Measurements from ENCODE around the gene UGT1A4.

The UGT1A4 gene

DNA sequence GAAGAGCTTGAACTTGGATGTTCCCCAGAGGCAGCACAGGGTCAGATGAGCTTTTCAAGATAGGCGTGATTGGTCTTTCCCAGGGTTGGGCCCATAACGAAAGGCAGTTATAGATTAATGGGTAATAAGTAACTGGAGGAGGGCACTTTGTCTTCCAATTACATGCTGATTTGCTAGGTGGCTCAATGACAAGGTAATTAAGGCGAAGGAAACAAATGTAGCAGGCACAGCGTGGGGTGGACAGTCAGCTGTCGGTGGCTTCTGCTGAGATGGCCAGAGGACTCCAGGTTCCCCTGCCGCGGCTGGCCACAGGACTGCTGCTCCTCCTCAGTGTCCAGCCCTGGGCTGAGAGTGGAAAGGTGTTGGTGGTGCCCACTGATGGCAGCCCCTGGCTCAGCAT is at the start of gene UGT1A4:
UGT1A4 (plus strand) TSS at position 185 of the 400 bp plus-strand sequence; CDS start at position 270, 85 bp downstream.
- no peak for DNase-seq (ENCODE audit: low read depth)

GRCh38 chr2:233671290-233672161 is 47.0 kb upstream of the UGT1A4 start, which contains the start of gene UGT1A9:
Gene UGT1A9 (plus strand): TSS chr2:233671898. CDS start chr2:233671935, 37 bp downstream.
- DNase-seq (ENCODE audit: low read depth) = no peak

GRCh38 chr2:233672886-233673285 is 45.6 kb upstream of the UGT1A4 start:
- no peak for DNase-seq (ENCODE audit: low read depth)

- DNase-seq (ENCODE audit: low read depth) = no peak
These were observed 44.6 kb upstream of the UGT1A4 start for GRCh38 chr2:233673896-233674295.

GRCh38 chr2:233674314-233674713 is 44.2 kb upstream of the UGT1A4 start:
- DNase-seq (ENCODE audit: low read depth) = no peak

GRCh38 chr2:233674995-233675394 is 43.5 kb upstream of the UGT1A4 start:
- peak; percentile 11 for DNase-seq (ENCODE audit: low read depth)

DNA sequence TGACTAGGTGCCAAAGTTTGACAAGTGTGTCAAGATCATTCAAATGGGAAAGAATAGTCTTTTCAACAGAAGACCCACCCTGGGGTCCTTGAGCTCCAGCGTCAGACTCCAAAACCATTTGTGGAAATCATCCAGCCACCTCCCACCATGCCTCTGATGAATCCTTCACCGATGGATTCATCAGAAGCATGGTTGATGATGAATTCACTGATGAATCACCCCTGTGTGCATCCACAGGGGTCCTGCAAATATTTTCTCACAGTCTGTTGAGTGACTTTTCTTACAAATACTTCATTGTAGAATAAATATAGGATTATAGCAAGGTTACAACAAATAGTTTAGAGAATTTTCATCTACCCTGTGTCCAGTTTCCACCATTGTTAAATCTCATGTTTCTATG is 42.5 kb upstream of the UGT1A4 start:
- peak; percentile 72 for DNase-seq (ENCODE audit: low read depth)

DNA sequence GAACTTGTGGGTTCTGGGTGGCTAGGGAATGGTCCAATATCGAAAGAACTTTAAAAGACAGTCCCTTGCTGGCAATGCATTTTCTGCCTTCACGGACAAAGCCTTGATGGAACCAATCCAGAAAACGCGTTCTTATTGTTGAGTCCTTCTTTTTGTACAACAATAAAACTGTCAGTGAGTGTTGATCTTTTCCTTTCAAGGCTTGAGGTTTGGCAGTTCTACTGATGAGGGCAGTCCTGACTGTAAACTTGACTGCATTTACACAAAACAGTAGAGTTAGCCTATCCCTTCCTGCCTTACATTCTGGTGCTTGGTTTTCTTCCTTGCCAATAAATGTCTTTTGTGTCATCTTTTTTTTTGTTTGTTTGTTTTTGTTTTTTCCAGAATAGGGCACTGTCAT is 39.3 kb upstream of the UGT1A4 start:
- no peak for DNase-seq (ENCODE audit: low read depth)

GRCh38 chr2:233680361-233681045 is 38.0 kb upstream of the UGT1A4 start:
- DNase-seq (ENCODE audit: low read depth) = peak; percentile 65

DNA sequence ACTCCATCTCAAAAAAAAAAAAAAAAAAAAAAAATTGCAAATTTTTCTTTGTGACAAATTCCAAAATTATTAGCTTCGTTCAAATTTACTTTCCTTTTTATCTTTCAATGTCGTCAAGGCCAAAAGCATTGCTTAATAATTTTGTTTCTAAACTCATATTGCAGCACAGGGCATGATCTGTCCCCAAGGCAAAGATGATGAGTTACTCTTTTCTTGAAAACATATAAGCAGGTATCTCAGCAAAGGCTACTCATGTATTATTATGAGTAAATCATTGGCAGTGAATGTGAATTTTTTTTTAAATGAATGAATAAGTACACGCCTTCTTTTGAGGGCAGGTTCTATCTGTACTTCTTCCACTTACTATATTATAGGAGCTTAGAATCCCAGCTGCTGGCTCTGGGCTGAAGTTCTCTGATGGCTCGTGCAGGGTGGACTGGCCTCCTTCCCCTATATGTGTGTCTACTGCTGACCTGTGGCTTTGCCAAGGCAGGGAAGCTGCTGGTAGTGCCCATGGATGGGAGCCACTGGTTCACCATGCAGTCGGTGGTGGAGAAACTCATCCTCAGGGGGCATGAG is 36.9 kb upstream of the UGT1A4 start, which contains the start of gene UGT1A7:
UGT1A7 (plus strand) TSS at position 381 of the 579 bp plus-strand sequence; CDS start at position 418, 37 bp downstream.
- no peak for DNase-seq (ENCODE audit: low read depth)

DNA sequence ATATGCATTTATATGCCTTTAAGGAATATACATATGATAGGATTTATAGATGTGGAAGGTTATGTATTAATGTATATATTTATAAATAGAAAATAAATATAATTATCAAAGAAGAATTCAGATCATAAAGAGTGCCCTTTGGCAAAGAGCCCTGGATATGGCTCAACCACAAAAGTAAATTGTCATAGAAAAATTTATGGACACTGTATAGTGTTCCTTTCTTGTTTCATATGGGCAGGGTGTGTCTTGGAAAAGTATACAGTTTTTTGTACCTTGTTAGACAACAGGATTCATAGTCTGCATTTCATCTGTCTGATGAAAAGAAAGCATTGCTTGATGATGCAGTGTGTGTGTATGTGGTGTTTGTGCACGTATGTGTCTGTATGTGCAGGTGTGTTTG is 33.9 kb upstream of the UGT1A4 start:
- no peak for DNase-seq (ENCODE audit: low read depth)

DNA sequence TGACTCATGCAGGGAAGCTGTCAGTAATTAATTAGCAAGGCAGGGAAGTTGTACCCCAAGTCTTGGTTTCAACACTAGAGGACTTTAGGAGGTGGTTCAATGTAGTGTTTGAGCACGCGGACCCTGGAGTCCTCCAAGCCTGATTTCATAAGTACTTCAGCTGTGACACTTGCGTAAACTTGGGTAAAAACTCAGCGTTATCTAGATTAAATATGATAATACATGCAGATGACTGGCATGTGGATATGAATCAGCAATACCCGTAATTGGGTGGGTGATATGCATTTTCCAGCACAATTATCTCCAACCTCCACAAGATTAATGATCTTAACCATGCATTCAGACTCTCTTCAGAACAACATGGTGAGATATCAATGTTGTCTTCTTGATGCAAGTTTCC is 31.6 kb upstream of the UGT1A4 start:
- no peak for DNase-seq (ENCODE audit: low read depth)

DNA sequence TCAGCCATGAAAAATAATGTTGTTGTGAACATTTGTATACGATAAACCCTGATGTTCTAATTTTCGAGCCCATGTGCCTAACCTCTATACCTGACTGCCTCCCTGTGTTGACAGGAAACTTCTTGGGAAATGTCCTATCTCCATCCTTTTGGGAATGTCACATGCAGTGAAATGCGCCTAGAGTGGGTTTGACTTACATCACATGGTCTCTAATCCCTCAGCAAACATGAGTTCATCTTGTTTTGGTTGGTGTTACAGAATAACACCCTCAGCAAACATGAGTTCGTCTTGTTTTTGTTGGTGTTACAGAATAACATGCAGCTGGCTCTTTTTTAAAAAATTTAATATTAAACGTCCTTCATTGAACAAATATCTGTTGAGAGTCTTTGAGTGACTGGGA is 30.2 kb upstream of the UGT1A4 start:
- DNase-seq (ENCODE audit: low read depth) = no peak

DNA sequence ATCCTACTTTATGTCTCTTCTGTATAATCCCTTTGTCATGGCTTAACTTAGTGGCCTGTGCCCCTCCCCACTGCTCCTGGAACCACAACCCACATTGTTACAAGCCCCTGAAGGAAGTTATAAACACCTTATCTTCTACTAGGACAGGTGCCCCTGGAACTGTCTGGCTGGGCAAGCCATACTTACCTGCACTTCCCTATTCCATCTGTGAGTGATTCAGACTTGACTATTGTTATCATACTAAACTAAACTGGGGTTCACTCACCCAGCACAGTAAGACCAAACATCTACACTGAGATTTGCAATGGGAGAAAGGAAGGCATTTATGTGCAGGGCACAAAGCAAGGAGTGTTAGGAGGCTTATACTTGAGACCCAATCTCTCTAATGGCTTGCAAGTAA is 29.5 kb upstream of the UGT1A4 start:
- no peak for DNase-seq (ENCODE audit: low read depth)

DNA sequence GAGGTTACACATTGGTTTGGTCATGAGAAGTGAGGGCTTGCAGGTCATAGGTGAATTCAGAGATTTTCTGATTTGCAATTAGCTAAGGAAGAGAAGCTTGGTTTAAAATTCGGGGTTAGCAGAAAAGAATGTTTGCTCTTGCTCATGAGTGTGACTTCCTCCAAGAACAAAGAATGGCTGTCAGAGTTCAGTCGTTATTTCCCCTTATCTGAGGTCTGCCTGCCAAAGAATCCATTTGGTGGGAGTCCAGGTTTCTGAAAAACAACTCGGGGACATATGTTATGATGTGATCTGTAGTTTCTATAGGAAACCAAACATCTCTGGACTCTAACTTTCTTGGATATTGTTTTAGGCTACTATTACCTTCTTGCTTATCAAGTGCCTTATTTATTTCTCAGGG is 29.0 kb upstream of the UGT1A4 start:
- DNase-seq (ENCODE audit: low read depth) = no peak

- peak; percentile 70 for DNase-seq (ENCODE audit: low read depth)
These were observed 28.1 kb upstream of the UGT1A4 start for GRCh38 chr2:233690444-233690843.

GRCh38 chr2:233691443-233692433 is 26.8 kb upstream of the UGT1A4 start:
- DNase-seq (ENCODE audit: low read depth) = no peak

DNA sequence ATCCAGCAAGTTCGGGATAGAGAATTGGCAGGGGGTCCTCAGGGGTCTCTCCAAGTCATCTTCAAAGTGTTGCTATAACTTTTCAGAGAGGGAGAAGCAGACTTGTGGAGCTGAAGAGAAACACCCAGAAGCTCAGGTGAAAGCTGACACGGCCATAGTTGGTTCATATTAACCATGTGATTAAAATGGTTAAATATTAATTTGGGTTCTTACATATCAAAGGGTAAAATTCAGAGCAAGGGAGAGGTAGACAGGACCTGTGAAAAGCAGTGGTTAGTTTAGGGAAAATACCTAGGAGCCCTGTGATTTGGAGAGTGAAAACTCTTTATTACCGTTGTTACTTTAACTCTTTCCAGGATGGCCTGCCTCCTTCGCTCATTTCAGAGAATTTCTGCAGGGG is 25.9 kb upstream of the UGT1A4 start, which contains the start of gene UGT1A6:
UGT1A6 (plus strand) TSS at position 243 of the 400 bp plus-strand sequence; CDS start at position 358, 115 bp downstream.
- DNase-seq (ENCODE audit: low read depth) = no peak

DNA sequence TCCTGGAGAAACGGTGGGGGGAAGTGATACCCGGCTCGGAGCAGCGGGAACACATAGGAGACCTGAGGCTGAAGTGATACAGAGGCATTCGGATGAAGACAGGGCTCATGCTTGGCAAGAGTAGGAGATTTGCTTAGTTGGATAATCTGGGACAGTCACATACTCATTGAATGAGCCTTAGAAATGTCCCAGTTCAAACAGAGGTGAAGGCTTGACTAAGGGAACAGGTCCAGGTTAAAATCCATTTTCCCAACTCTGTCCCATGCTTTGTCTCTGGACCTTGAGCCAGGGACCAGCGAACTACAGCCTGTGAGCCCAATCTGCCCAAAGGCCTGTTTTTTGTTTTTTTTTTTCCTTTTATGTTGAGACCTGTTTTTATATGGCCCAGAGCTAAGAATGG is 24.6 kb upstream of the UGT1A4 start:
- peak; percentile 24 for DNase-seq (ENCODE audit: low read depth)

DNA sequence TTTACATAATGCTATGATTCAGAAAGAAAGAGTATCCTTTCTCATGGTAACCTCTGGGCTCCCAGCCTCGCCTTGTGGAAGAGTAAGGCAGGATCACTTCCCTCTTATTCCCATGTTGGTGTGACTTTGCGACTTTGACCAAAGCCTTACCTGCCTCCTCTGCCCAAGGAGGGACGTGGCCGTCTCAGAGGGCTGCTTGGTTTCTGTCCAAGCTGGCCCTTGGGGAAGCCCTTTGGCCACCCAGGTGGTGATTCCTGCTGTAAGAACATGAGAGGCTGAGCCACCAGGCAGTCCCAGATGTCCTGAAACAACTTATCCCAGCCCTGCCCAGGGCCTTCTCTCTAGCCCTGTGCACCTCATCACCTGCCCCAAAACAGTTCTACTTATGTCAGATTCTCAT is 19.8 kb upstream of the UGT1A4 start:
- no peak for DNase-seq (ENCODE audit: low read depth)

DNA sequence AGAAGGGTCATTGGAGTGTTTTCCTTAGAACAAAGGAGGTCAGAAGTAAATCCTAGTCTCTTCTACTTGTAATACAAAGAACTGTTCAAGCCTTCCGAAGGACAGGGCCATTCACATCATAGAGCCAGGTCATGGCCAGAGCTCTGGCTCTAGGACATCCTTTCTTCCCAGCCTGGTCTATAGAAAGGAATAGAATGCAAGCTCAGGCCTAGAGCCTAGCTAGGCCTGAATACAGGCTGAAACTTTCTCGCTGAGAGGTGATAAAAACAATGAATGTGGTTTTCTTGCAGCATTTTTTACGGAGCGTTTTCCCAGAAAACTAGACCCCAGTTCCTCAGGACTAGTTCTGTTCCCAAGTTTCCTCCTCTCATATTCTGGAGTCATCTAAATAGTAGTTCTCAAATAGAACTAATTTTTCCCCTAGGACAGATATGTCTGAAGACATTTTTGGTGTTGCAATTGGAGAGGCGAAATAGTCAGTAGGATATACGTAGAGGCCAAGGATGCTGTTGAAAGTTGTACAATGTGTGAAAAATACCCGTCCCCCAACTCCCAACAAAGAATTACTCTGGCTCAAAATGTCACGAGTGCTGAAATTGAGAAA is 19.0 kb upstream of the UGT1A4 start:
- DNase-seq (ENCODE audit: low read depth) = no peak
